Cardiac fibroblast (primary cell): Measurements from ENCODE around the gene ENTPD8.

Source experiments
- DNase-seq, 2 donors: peaks; one replicate each; pipeline versions ENCODE4 v3.0.0 to v3.0.0-alpha.2; 2010; ENCODE audit warnings: low read depth in 2 of 2
- H3K4me3 ChIP-seq, 2 donors: replicated peaks in 1 of 2; 1 replicate in 1 of 2; 2 replicates in 1 of 2; pipeline ENCODE4 v1.5.1; 2011; ENCODE audit warnings: low read depth in 2 of 2, low read length in 2 of 2, mild to moderate bottlenecking in 2 of 2, moderate library complexity in 1 of 2
- CTCF ChIP-seq: IDR thresholded peaks from one replicate; pipeline ENCODE4 v1.5.1; 2011; ENCODE audit warnings: low read depth, mild to moderate bottlenecking, low read length, inconsistent platforms

Gene ENTPD8

DNA sequence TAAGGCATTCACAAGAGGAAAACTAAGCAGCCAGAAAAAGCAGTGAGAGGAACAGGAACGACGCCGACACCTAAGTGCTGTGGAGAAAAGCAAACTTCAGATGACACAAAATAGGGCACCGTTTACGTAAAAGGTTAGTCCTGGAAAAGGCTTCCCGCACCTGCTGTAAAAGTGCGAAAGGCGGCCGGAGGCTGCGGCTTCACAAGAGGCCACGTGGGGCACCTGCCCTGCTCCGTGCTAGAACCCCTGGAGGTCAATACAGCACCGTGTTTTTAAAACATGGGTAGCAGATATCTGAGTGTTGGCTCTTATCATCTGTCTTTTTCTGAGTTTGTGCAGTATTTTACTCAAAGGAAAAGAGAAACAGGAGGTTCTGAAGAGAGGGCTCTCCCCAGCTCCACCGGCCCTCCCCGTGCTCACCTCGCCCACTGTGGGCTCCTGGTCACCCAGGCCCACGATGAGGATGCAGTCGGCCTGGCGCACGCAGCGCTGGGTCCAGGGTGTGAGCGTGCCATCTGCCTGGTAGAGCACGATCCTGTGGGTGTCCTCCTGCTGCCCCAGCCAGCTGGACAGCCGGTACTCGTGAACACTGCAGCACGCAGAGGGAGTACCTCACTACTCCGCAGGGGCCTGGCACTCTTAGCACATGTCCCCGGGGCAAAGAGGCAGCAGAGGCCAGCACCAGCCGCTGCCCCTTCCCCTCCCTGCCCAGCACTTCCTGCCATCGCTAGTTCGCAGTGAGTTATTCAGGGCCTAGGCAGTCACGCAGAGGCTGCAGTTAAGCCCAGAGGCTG is 38.9 kb upstream of the ENTPD8 start:
- no peak for DNase-seq
- TF ChIP-seq CTCF: no peak
- no peak overlapping the region for H3K4me3 ChIP-seq

DNA sequence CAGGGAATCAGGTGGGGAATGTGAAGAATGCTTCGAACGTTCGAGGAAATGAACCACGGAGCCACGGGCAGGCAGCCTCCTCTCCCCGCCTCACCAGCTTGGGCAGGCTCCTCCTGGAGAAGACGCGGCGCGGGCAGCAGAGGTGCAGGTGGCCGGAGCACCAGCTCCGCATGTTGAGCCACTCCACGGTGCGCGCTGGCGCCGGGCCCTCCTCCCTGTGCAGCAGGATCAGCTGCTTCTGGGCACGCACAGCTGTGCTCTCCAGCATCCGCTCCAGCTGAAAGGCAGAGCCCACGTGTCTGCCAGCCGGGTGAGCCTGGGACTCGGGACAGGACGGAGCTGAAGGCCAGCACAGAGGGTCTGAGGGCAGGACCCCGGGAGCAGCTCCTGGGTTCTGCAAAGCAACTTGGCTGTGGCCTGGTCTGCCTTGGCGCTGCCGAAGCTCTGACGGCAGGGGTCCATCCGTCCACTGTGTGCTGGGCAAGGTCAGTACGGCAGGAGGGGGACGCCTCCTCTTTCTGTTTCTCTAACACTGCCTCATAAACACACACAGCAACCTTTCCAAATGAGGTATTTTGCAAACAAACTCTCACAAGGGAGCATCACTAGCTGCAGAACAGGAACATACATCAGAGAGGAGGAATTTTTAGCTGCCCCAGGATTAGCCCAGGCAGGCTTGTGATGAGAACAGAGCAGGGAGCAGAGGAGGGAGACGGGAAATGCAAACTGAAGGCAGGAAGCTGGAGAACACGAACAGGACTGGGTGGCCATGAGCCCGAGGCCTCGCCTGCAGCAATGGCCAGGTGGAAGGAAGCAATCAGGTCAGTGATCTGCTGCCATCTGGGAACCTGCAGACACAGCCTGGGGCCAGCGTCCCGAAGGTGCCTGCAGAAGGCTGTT is 38.1 kb upstream of the ENTPD8 start:
- no peak overlapping the region for H3K4me3 ChIP-seq
- no peak for DNase-seq
- TF ChIP-seq CTCF: no peak

DNA sequence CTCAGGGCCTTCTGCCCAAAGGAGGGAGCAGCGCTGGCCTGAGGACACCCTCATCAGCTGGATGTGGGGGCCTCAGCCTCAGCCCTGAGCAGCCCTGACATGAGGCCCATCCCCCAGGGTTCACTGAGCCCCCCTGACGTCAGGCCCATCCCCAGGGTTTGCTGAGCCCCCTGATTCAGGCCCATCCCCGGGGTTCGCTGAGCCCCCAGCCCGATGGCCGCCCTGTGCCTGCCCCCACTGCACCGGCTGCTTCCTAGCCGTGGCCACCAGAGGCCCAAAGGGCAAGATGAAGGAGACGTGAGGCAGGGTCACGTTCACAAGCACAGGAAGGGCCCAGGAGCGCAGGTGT is 37.4 kb upstream of the ENTPD8 start:
- DNase-seq: no peak
- no peak for TF ChIP-seq CTCF
- H3K4me3 ChIP-seq: no peak overlapping the region

GRCh38 chr9:137477778-137478612 is 36.8 kb upstream of the ENTPD8 start:
- H3K4me3 ChIP-seq: no peak overlapping the region
- TF ChIP-seq CTCF: no peak
- DNase-seq: no peak

GRCh38 chr9:137476856-137477255 is 35.7 kb upstream of the ENTPD8 start:
- TF ChIP-seq CTCF: no peak
- no peak overlapping the region for H3K4me3 ChIP-seq
- no peak for DNase-seq

GRCh38 chr9:137475666-137476065 is 34.5 kb upstream of the ENTPD8 start:
- H3K4me3 ChIP-seq: no peak overlapping the region
- no peak for TF ChIP-seq CTCF
- DNase-seq: no peak
